Measurements from ENCODE around the gene USP50.
"Not testable (repeated sequence)": the region's sequence is repeated elsewhere in the genome, so short reads cannot be mapped to it uniquely, and the experiment has no call there.

USP50 gene

GRCh38 chr15:50546566-50546965, at the start of gene USP50:
Gene USP50, minus strand, starts transcription at chr15:50546666. Its CDS starts 141 bp downstream, at chr15:50546525.
- no peak for DNase-seq (ENCODE audit: extremely low read depth in 1 of 2, low read depth in 1 of 2)

GRCh38 chr15:50594311-50594710, 47.8 kb upstream of the USP50 start:
- DNase-seq (ENCODE audit: extremely low read depth in 1 of 2, low read depth in 1 of 2), result no peak

GRCh38 chr15:50593761-50594160, 47.3 kb upstream of the USP50 start:
- DNase-seq (ENCODE audit: extremely low read depth in 1 of 2, low read depth in 1 of 2), result no peak

- DNase-seq (ENCODE audit: extremely low read depth in 1 of 2, low read depth in 1 of 2), result no peak
Measured at GRCh38 chr15:50590288-50590687, 43.8 kb upstream of the USP50 start.

GRCh38 chr15:50577492-50577891, 31.0 kb upstream of the USP50 start:
- DNase-seq (ENCODE audit: extremely low read depth in 1 of 2, low read depth in 1 of 2), result no peak

- DNase-seq (ENCODE audit: extremely low read depth in 1 of 2, low read depth in 1 of 2), result no peak
Measured at GRCh38 chr15:50576166-50576565, 29.7 kb upstream of the USP50 start.

- DNase-seq (ENCODE audit: extremely low read depth in 1 of 2, low read depth in 1 of 2), result not testable (repeated sequence)
Measured at GRCh38 chr15:50573842-50574241, 27.4 kb upstream of the USP50 start.

GRCh38 chr15:50563756-50564155, 17.3 kb upstream of the USP50 start:
- DNase-seq (ENCODE audit: extremely low read depth in 1 of 2, low read depth in 1 of 2), result no peak

- DNase-seq (ENCODE audit: extremely low read depth in 1 of 2, low read depth in 1 of 2), result no peak
Measured at GRCh38 chr15:50562735-50563640, 16.5 kb upstream of the USP50 start.

- DNase-seq (ENCODE audit: extremely low read depth in 1 of 2, low read depth in 1 of 2), result no peak
Measured at GRCh38 chr15:50558012-50558411, 11.5 kb upstream of the USP50 start.

GRCh38 chr15:50556642-50557371, 10.3 kb upstream of the USP50 start:
- no peak for DNase-seq (ENCODE audit: extremely low read depth in 1 of 2, low read depth in 1 of 2)

- no peak for DNase-seq (ENCODE audit: extremely low read depth in 1 of 2, low read depth in 1 of 2)
Measured at GRCh38 chr15:50552238-50552637, 5.8 kb upstream of the USP50 start.

GRCh38 chr15:50549326-50549725, 2.9 kb upstream of the USP50 start:
- no peak for DNase-seq (ENCODE audit: extremely low read depth in 1 of 2, low read depth in 1 of 2)

- DNase-seq (ENCODE audit: extremely low read depth in 1 of 2, low read depth in 1 of 2), result no peak
Measured at GRCh38 chr15:50544368-50544767, 2.1 kb downstream of the USP50 start.

- DNase-seq (ENCODE audit: extremely low read depth in 1 of 2, low read depth in 1 of 2), result no peak
Measured at GRCh38 chr15:50543556-50543955, 2.9 kb downstream of the USP50 start.

- no peak for DNase-seq (ENCODE audit: extremely low read depth in 1 of 2, low read depth in 1 of 2)
Measured at GRCh38 chr15:50542887-50543210, 3.6 kb downstream of the USP50 start.

GRCh38 chr15:50531766-50532165, 14.7 kb downstream of the USP50 start:
- DNase-seq (ENCODE audit: extremely low read depth in 1 of 2, low read depth in 1 of 2), result no peak

GRCh38 chr15:50531163-50531562, 15.3 kb downstream of the USP50 start:
- no peak for DNase-seq (ENCODE audit: extremely low read depth in 1 of 2, low read depth in 1 of 2)

GRCh38 chr15:50523851-50524251, 22.6 kb downstream of the USP50 start:
- DNase-seq (ENCODE audit: extremely low read depth in 1 of 2, low read depth in 1 of 2), result no peak

GRCh38 chr15:50519740-50520425, 26.6 kb downstream of the USP50 start:
- DNase-seq (ENCODE audit: extremely low read depth in 1 of 2, low read depth in 1 of 2), result no peak

- DNase-seq (ENCODE audit: extremely low read depth in 1 of 2, low read depth in 1 of 2), result no peak
Measured at GRCh38 chr15:50513001-50513400, 33.5 kb downstream of the USP50 start.

GRCh38 chr15:50506121-50506520, 40.3 kb downstream of the USP50 start:
- DNase-seq (ENCODE audit: extremely low read depth in 1 of 2, low read depth in 1 of 2), result no peak

All from stimulated activated CD8-positive, alpha-beta memory T cell treated with anti-CD3 and anti-CD28 coated beads, Interleukin-7, amount 100 ng/mL, for 48 hours (primary cell).